Renal cortex interstitium (tissue), 11 donors: ENCODE measurements around the gene BICD1. TPM values are rescaled to one million over a fixed set of nuclear protein-coding genes. Genes with fewer than 3 reads are reported as not detected.

Experiments used
- DNase-seq, 11 donors: peaks; one replicate each; pipeline ENCODE4 v3.0.0-alpha.2; 2013; ENCODE audit warnings: low read depth in 9 of 11, low spot score in 4 of 11; ENCODE audit errors: extremely low read depth in 1 of 11
- polyA plus RNA-seq, 3 donors: library from polyadenylated mRNA; unstranded; fragments of 120-200 nt; gene quantifications; one replicate each; pipeline ENCODE4 v1.2.1, GENCODE V29; 2013; ENCODE audit not compliant: insufficient read length in 3 of 3

The BICD1 gene
- polyA plus RNA-seq, 3 donors: 21.1 to 26.9 (median 23.3) TPM

GRCh38 chr12:32357601-32358249 lies 251.1 kb downstream of the BICD1 start:
- DNase-seq: no peak

DNA sequence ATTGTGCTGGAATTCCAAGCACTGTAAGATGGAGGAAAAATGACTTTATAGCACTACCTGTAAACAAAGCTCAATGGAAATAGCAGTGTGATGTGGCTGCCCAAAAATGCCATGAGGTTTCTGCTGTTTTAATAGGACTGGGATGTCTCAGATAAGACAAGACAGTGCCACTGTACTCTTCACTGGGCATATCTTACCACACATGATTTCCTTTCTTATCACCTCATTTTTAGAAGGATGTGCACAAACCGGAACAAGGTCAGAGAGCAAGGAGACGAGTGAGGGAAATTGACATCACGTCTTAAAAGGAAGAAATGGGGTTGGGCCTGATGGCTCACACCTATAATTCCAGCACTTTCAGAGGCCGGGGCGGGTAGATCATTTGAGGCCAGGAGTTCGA lies 254.3 kb downstream of the BICD1 start:
- no peak for DNase-seq

DNA sequence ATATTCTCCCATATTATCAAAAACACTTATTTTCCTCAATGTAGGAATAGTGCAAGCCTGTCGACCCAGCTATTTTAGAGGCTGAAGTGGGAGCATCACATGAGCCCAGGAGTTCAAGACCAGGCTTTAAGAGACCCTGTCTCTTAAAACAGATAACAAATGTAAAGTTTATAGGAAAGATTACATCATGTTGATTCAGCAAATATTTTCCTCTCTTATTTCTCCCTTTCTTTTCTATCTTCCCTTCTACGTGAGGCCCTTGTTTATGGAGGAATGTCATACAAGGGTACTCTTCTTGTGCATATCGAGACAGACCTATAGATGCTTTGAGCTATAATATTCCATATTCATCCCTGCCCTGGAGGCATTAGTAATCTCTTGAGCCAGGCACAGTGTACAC lies 256.2 kb downstream of the BICD1 start:
- DNase-seq: no peak

- peak; percentile 26 to 69 (median 49) for DNase-seq
Observed at GRCh38 chr12:32365473-32366064, 258.9 kb downstream of the BICD1 start.

- DNase-seq: peak in 3 of 11 donors; percentile 10 to 51 (median 18)
Observed at GRCh38 chr12:32366714-32367113, 260.1 kb downstream of the BICD1 start.

GRCh38 chr12:32367381-32367780 lies 260.7 kb downstream of the BICD1 start:
- DNase-seq: no peak

DNA sequence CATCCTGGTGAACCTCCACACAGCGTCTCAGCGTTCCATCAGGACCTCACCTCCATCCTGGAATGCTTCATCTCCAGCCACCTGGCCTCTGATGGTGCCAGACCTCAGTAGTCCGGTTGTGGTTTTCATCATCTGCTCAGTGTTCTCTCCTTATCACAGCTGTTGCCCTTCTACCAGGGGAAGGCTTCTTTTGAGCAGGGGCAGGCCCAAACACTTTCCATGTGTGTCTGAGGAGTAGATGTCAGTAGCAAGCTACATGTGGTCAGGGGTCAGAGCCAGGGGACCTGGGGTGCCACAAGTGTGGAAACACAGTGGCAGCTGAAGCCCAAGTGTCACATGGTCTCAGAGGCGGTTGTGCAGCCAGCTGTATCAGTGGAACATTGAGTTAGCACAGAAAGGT lies 262.6 kb downstream of the BICD1 start:
- DNase-seq: no peak

- no peak for DNase-seq
Observed at GRCh38 chr12:32377344-32378055, 270.9 kb downstream of the BICD1 start.

- no peak for DNase-seq
Observed at GRCh38 chr12:32379213-32379612, 272.6 kb downstream of the BICD1 start.

DNA sequence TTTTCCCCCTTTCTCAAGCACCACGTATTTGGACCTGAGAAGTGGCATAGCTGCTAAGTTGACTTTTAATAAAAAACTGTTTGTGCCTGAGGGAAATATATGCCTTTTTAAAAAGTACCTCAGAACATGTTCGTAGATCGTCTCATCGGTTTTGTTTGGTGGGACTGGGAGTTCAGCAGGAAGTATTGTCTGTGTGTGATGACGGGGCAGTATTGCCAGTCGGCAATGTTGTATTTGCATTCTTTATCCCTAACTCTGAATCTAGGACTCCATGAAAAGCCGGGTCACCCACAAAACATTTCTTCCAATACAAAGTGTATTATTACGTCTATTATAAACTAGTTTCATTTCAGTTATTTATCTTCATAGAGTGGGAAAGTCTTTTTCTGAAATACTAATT lies 273.0 kb downstream of the BICD1 start:
- no peak for DNase-seq

- DNase-seq: no peak
Observed at GRCh38 chr12:32382226-32382625, 275.6 kb downstream of the BICD1 start.

GRCh38 chr12:32390572-32391219 lies 284.0 kb downstream of the BICD1 start:
- peak in 3 of 11 donors; percentile 27 to 35 (median 28) for DNase-seq

- DNase-seq: no peak
Observed at GRCh38 chr12:32395026-32395425, 288.4 kb downstream of the BICD1 start.

- peak in 1 of 11 donors; percentile 28 for DNase-seq
Observed at GRCh38 chr12:32397696-32398095, 291.0 kb downstream of the BICD1 start.

DNA sequence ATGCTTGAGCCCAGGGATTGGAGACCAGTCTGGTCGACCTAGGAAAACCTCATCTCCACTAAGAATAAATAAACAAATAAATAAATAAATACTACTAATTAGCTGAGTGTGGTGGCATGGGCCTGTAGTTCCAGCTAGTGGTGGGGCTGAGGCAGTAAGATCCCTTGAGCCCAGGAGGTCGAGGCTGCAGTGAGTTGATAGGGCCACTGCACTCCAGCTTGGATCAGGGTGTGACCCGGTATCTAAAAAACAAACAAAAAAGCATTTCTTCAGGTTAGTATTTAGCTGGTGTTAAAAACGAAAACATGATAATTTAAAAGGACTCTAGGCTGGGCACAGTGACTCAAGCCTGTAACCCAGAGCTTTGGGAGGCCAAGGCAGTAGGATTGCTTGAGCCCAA lies 291.5 kb downstream of the BICD1 start:
- DNase-seq: no peak

GRCh38 chr12:32398816-32399369 lies 292.2 kb downstream of the BICD1 start:
- DNase-seq: no peak

DNA sequence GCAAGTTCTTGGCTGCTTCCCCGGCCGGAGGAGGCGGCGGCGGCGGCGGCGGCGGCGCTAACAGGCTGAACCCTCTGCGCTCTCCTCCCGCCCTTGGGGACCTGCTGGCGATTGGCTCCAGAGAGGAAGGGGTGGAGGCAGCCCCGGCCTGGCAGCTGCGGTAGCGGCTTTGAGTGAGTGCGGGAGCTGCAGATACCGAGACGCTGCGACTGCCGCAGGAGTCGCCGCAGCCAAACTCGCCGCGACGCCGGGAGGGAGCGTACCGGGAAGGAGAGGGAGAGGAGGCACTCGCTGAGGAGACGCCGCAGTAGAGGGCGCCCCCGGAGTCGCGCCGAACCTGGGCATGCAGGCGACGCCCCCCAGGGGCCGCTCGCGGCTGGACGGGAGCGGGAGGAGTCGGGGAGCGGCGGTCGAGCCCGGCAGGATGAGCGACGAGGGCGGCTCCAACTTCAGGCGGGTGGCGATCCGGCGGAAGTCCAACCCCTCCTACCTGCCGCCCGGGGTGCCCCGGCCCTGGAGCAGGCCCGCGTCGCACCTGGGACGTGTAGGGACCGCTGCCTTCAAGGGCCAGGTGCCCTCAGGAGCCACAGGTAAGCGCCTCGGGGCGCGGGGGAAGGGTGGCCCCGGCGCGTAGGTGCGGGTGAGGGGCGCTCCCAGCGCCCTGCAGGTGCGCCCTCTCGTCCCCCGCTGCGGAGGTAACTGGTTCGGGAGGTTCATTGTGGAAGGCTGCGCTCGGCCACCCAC lies 292.9 kb downstream of the BICD1 start, which contains the start of gene FGD4:
Gene FGD4 (plus strand): TSS at position 189 of the 744 bp plus-strand sequence.
- DNase-seq: peak in 10 of 11 donors; percentile 39 to 83 (median 68)

DNA sequence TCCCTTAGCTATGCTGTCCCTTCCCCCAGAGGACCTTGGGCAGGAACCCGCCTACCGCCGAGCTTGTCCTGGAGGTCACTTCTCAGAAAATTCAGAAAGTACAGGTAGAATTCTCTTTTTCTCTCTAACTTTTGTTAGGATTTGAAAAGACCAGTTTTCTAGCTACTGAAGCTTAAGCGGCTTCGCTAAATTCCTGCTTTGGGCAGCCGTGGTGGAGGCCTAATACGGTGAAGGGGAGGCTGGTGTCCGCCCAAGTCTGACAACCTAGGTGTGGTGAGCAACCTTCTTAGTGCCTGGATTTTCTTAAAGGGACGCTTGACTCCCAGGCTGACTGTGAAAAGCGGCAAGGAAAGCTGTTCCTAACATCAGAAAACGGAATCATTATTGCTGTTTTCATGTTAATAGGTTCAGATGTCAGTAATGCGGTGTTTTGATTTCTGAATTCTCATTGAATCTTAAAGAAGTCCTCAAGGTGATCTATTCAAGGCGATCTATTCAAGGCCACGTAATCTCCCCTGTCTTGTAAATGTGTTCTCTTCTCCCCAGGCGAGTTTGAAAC lies 293.5 kb downstream of the BICD1 start:
- DNase-seq: peak in 2 of 11 donors; percentile 21 to 24
